Renal cortex interstitium (tissue), 11 donors: ENCODE measurements around the gene DCUN1D3. TPM values are rescaled to one million over a fixed set of nuclear protein-coding genes. Genes with fewer than 3 reads are reported as not detected.

Experiments used
- DNase-seq, 11 donors: peaks; one replicate each; pipeline ENCODE4 v3.0.0-alpha.2; 2013; ENCODE audit warnings: low read depth in 9 of 11, low spot score in 4 of 11; ENCODE audit errors: extremely low read depth in 1 of 11
- polyA plus RNA-seq, 3 donors: library from polyadenylated mRNA; unstranded; fragments of 120-200 nt; gene quantifications; one replicate each; pipeline ENCODE4 v1.2.1, GENCODE V29; 2013; ENCODE audit not compliant: insufficient read length in 3 of 3

Gene DCUN1D3
- polyA plus RNA-seq, 3 donors: 8.4 to 11.0 (median 10.5) TPM

DNA sequence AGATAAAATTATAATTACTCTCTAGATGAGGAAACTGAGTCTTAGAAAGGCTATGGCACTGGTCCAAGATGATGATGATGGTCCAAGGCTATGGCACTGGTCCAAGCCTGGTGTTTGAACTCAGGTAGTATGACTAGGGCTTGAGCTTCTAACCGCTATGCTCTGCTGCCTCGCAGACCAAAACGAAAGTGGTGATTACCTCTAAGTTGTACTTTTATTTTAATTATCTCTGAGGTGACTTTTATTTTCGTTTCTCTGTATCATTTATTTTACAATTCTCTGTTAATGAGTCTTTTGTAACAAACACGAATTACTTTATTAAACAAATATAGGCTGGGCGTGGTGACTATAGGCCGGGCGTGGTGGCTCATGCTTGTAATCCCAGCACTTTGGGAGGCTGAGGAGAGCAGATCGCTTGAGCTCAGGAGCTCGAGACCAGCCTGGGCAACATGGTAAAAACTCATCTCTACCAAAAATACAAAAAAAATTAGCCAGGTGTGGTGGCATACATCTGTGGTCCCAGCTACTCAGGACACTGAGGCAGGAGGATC, 88.2 kb downstream of the DCUN1D3 start:
- DNase-seq: no peak

DNA sequence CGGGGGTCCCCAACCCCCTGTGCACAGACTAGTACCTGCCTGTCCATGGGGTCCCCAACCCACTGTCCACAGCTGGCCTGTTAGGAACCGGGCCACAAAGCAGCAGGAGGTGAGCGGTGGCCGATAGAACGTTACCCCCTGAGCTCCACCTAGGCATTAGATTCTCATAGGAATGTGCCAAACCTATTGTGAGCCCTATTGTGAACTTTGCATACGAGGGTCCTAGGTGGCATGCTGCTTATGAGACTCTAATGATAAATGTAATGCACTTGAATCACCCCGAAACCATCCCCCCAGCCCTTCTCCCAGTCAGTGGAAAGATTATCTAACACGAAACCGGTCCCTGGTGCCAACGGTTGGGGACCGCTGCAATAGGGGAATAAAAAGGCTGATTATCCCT, 92.3 kb downstream of the DCUN1D3 start:
- no peak for DNase-seq

DNA sequence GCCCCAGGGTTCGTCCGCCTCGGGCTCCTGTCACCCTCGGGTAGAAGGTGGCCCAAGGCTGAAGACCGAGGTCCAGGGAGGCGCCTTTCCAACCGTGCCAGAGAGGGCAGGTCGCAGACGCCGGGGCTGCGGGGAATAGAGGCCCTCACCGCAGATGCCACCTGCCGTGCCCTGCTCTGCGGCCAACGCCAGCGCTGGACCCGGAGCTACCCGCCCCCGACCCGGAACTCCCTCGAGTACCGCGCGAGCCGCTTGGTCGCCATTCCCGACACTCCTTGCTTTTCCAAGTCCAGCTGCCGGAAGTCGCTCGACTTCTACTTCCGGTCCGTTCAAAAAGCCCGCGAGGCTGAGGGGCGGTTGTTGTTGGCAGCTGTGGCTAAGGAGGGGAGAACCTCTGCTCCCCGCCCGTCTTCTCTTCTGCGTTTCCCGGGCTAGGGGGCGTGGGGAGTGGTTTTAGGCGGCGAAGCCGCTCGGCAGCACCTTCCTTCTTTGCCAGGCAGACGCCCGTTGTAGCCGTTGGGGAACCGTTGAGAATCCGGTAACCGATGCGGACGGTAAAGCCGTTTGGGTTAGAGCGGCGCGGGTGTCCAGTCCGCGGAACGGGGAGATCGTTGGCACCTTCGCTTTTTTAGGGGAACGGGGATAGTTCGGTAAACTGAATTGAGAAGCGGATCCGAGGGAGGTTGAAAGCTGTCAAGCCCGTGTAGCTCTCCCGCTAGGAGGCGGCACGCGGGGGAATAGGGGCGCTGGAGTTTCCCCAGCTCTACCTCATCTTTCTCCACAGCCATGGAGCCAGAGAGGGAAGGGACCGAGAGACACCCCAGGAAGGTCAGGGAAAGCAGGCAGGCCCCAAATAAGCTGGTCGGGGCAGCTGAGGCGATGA, 93.7 kb downstream of the DCUN1D3 start, which contains the start of the genes ERI2 and REXO5:
ERI2 (minus strand) TSS at position 305 of the 883 bp plus-strand sequence; CDS start at position 263, 42 bp downstream.
REXO5 (plus strand) TSS at position 360 of the 883 bp plus-strand sequence; CDS start at position 787, 427 bp downstream.
- peak; percentile 85 to 97 (median 95) for DNase-seq

DNA sequence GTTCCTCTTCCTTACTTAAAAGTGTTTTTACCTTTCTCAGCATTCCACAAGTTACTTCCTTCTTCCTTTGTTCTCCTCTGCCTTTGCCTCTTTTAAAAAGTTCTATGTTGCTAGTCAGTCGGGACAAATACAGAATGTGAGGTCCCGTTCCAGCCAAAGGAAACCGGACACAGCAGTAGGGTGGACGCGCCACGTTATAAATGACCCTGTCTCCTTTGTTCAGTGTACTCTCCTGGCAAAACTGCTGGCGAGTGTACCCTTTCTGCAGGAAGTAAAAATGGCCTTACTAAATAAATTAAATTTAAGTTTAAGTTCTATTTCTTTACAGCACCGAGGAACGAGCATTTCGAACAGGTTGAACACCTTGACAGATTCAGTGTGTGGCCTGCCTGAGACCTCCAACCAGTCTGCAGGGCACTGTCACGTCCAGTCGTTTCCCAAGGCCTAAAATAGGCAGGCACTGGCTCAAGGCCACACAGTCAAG, 94.4 kb downstream of the DCUN1D3 start:
- peak in 1 of 11 donors; percentile 23 for DNase-seq

Other genes starting within 250 kb of the DCUN1D3 start
- 1 to 10 TPM in 2 of 3 donors, under 1 TPM in 1; 0.76 to 2.2 (median 1.4) TPM for gene ACSM1, start 202.7 kb downstream of the DCUN1D3 start, polyA plus RNA-seq
- gene THUMPD1, start 158.5 kb downstream of the DCUN1D3 start, polyA plus RNA-seq: 10 to 100 TPM; 71.4 to 79.5 (median 72.6) TPM
- gene ACSM3, start 136.3 kb downstream of the DCUN1D3 start, polyA plus RNA-seq: 100 to 1,000 TPM in 2 of 3 donors, 10 to 100 TPM in 1; 97.6 to 119 (median 101) TPM
- 10 to 100 TPM; 28.2 to 36.2 (median 28.9) TPM for gene ERI2, start 93.9 kb downstream of the DCUN1D3 start, polyA plus RNA-seq
- gene REXO5, start 93.8 kb downstream of the DCUN1D3 start, polyA plus RNA-seq: 1 to 10 TPM; 5.2 to 6.6 (median 5.3) TPM
- 10 to 100 TPM; 48.2 to 50.9 (median 48.2) TPM for gene LYRM1, start 413 bp upstream of the DCUN1D3 start, polyA plus RNA-seq